ENCODE data around the gene FASN. TPM values are rescaled to one million over a fixed set of nuclear protein-coding genes. Genes with fewer than 3 reads are reported as not detected.

Gene FASN
- total and polyA plus RNA-seq, 2 of the 13 experiments (the other 11 are each of a cell fraction or from before 2014, with no cell fraction given) = 51.7 to 101 TPM

GRCh38 chr17:82051776-82052637 lies 46.0 kb downstream of the FASN start, which contains the start of the genes GPS1 and RFNG:
TSS of gene GPS1 (plus strand) at chr17:82051898. CDS start at chr17:82051932, 34 bp downstream.
TSS of gene RFNG (minus strand) at chr17:82051811. CDS start at chr17:82051766, 45 bp downstream.
- peaks cover 22 to 51% of the 10 kb centered on the region in 2 experiments for H3K36me3 ChIP-seq (replicated peaks in 1 of 2; ENCODE audit: control insufficient read depth in 1 of 2, insufficient read depth in 2 of 2, low read length in 2 of 2)
- H3K79me2 ChIP-seq (ENCODE audit: insufficient read depth, low read length) = peaks cover 37% of the 10 kb centered on the region
- FAIRE-seq (no peak), DNase-seq (ENCODE audit: low spot score) (peak; percentile 60), ATAC-seq (peak; percentile 49)
- CTCF ChIA-PET (ENCODE audit: low intra/inter-chr PET ratio, low total read pairs) = no interaction called here
- BruUV-seq (replicated peaks) = TSS peak; percentile 62
- H3K4me2 ChIP-seq (ENCODE audit: low read depth, low read length) = peak within 1 kb of the TSS; percentile 100
- no peaks in the 10 kb centered on the region; a peak in 2 of 5 replicates for H3K27me3 ChIP-seq (ENCODE audit: control insufficient read depth in 1 of 2, insufficient read depth in 2 of 2, low read length in 2 of 2)
- H3K4me3 ChIP-seq (replicated peaks in 1 of 3; ENCODE audit: insufficient read depth in 1 of 3, low read depth in 2 of 3, low read length in 3 of 3) = peak within 1 kb of the TSS; percentile 76 to 99 (median 95)
- H2AFZ ChIP-seq (ENCODE audit: low read length) = no peak within 1 kb of the TSS
- peak within 1 kb of the TSS; percentile 71 for H3K27ac ChIP-seq (ENCODE audit: extremely low read length, insufficient read depth, low read length)
- no peaks in the 10 kb centered on the region; the same call in 1 of the 2 replicates for H4K20me1 ChIP-seq (ENCODE audit: insufficient read depth, low read length)
- peaks cover 50% of the 10 kb centered on the region for H3K4me1 ChIP-seq (ENCODE audit: insufficient read depth, low read length)
- in situ Hi-C loops (cut with HindIII; ENCODE audit: extremely low pct_ligation_motif_present, low pct_unique_long_range_greater_than_20kb) = no loop called here
- 0% methylated on average over 8 of the region's 94 CpGs for WGBS (ENCODE audit: low lambda C conversion rate)
- POLR2A ChIA-PET = interaction anchor here (0.7 to 3.4 kb wide), 4 partner anchors 8 to 323 kb away, joined by 3 to 33 read pairs (median 3); partner anchors contain the start of gene DCXR
- intact Hi-C loops (cut with micrococcal nuclease; ENCODE audit: unreplicated experiment) = loop anchor here (1.0 to 5.0 kb wide), 2 partner anchors 15 to 45 kb away; partner anchors contain the start of genes DCXR and FASN
- no peaks in the 10 kb centered on the region for H3K9me3 ChIP-seq (ENCODE audit: low read length)
- H3K9ac ChIP-seq (ENCODE audit: insufficient read depth, low read depth, low read length) = peak within 1 kb of the TSS; percentile 94
- TF ChIP-seq, protein P1, sequence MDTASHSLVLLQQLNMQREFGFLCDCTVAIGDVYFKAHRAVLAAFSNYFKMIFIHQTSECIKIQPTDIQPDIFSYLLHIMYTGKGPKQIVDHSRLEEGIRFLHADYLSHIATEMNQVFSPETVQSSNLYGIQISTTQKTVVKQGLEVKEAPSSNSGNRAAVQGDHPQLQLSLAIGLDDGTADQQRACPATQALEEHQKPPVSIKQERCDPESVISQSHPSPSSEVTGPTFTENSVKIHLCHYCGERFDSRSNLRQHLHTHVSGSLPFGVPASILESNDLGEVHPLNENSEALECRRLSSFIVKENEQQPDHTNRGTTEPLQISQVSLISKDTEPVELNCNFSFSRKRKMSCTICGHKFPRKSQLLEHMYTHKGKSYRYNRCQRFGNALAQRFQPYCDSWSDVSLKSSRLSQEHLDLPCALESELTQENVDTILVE (CRISPR knock-in tag; IDR thresholded peaks at IDR 0.05) = no peak; the same call in 1 of the 2 replicates
- TF ChIP-seq SRF (IDR thresholded peaks at IDR 0.05; ENCODE audit: low read depth, low read length) = 0 out of 2 replicates have a peak, but pooled peaks have one; percentile 4
- TF ChIP-seq NFE2 (CRISPR knock-in tag; IDR thresholded peaks at IDR 0.05) = no peak
- peak; percentile 22; the same call in 1 of the 2 replicates for TF ChIP-seq ZNF691 (CRISPR knock-in tag; IDR thresholded peaks at IDR 0.05; ENCODE audit: borderline replicate concordance, low read depth)
- TF ChIP-seq FOXM1 (CRISPR knock-in tag; IDR thresholded peaks at IDR 0.05) = no peak
- TF ChIP-seq, protein P2, sequence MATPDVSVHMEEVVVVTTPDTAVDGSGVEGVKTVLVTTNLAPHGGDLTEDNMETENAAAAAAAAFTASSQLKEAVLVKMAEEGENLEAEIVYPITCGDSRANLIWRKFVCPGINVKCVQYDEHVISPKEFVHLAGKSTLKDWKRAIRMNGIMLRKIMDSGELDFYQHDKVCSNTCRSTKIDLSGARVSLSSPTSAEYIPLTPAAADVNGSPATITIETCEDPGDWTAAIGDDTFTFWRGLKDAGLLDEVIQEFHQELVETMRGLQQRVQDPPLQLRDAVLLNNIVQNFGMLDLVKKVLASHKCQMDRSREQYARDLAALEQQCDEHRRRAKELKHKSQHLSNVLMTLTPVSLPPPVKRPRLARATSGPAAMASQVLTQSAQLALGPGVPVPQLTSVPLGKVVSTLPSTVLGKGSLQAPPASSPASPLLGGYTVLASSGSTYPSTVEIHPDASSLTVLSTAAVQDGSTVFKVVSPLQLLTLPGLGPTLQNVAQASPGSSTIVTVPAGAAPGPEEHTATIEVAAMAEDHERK (CRISPR knock-in tag; IDR thresholded peaks at IDR 0.05; ENCODE audit: low read depth) = peak; percentile 75
- TF ChIP-seq, protein P3, sequence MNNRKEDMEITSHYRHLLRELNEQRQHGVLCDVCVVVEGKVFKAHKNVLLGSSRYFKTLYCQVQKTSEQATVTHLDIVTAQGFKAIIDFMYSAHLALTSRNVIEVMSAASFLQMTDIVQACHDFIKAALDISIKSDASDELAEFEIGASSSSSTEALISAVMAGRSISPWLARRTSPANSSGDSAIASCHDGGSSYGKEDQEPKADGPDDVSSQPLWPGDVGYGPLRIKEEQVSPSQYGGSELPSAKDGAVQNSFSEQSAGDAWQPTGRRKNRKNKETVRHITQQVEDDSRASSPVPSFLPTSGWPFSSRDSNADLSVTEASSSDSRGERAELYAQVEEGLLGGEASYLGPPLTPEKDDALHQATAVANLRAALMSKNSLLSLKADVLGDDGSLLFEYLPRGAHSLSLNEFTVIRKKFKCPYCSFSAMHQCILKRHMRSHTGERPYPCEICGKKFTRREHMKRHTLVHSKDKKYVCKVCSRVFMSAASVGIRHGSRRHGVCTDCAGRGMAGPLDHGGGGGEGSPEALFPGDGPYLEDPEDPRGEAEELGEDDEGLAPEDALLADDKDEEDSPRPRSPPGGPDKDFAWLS (CRISPR knock-in tag; IDR thresholded peaks at IDR 0.05; ENCODE audit: borderline replicate concordance) = no peak
- TF ChIP-seq ZNF605 (CRISPR knock-in tag; IDR thresholded peaks at IDR 0.05) = no peak
- no peak for TF ChIP-seq RXRB (CRISPR knock-in tag; IDR thresholded peaks at IDR 0.05; ENCODE audit: borderline replicate concordance)
- TF ChIP-seq ZNF563 (CRISPR knock-in tag; IDR thresholded peaks at IDR 0.05) = peak; percentile 43; the same call in 1 of the 2 replicates
- TF ChIP-seq REXO4 (CRISPR knock-in tag; IDR thresholded peaks at IDR 0.05; ENCODE audit: borderline replicate concordance) = no peak
- TF ChIP-seq, protein P4, sequence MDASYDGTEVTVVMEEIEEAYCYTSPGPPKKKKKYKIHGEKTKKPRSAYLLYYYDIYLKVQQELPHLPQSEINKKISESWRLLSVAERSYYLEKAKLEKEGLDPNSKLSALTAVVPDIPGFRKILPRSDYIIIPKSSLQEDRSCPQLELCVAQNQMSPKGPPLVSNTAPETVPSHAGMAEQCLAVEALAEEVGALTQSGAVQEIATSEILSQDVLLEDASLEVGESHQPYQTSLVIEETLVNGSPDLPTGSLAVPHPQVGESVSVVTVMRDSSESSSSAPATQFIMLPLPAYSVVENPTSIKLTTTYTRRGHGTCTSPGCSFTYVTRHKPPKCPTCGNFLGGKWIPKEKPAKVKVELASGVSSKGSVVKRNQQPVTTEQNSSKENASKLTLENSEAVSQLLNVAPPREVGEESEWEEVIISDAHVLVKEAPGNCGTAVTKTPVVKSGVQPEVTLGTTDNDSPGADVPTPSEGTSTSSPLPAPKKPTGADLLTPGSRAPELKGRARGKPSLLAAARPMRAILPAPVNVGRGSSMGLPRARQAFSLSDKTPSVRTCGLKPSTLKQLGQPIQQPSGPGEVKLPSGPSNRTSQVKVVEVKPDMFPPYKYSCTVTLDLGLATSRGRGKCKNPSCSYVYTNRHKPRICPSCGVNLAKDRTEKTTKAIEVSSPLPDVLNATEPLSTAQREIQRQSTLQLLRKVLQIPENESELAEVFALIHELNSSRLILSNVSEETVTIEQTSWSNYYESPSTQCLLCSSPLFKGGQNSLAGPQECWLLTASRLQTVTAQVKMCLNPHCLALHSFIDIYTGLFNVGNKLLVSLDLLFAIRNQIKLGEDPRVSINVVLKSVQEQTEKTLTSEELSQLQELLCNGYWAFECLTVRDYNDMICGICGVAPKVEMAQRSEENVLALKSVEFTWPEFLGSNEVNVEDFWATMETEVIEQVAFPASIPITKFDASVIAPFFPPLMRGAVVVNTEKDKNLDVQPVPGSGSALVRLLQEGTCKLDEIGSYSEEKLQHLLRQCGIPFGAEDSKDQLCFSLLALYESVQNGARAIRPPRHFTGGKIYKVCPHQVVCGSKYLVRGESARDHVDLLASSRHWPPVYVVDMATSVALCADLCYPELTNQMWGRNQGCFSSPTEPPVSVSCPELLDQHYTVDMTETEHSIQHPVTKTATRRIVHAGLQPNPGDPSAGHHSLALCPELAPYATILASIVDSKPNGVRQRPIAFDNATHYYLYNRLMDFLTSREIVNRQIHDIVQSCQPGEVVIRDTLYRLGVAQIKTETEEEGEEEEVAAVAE (CRISPR knock-in tag; IDR thresholded peaks at IDR 0.05; ENCODE audit: borderline replicate concordance) = no peak

Measured in HepG2 (cell line).